NT2/D1 (cell line): ENCODE data around the gene LARGE1.

Experiments used
- SUZ12 ChIP-seq: IDR thresholded peaks from 2 replicates; pipeline ENCODE4 v1.6.1; 2011; ENCODE audit not compliant: insufficient read length, insufficient read depth; ENCODE audit errors: extremely low read depth
- YY1 ChIP-seq: IDR thresholded peaks from 2 replicates; pipeline ENCODE4 v1.6.1; 2011; ENCODE audit not compliant: insufficient read length, insufficient read depth
- ZNF274 ChIP-seq: IDR thresholded peaks from 2 replicates; pipeline ENCODE4 v1.6.1; 2011; ENCODE audit warnings: mild to moderate bottlenecking, low read depth, low read length

GRCh38 chr22:33600595-33600994 lies 319.7 kb downstream of the LARGE1 start:
- TF ChIP-seq YY1 (no peak), ZNF274 (no peak), SUZ12 (no peak)
